GM18870 (cell line): Measurements from ENCODE around the gene ELMO3.

Experiments
- ATAC-seq: cut with Tn5 transposase; IDR thresholded peaks from one replicate; pipeline ENCODE4 v1.9.1; 2021; ENCODE audit warnings: moderate library complexity; ENCODE audit not compliant: unreplicated experiment

ELMO3 gene

GRCh38 chr16:67252609-67253497 lies 53.9 kb downstream of the ELMO3 start:
- no peak for ATAC-seq
